K562 (cell line): ENCODE results near the gene SFTPB. TPM values are rescaled to one million over a fixed set of nuclear protein-coding genes. Genes with fewer than 3 reads are reported as not detected.
"Not testable (repeated sequence)": the region's sequence is repeated elsewhere in the genome, so short reads cannot be mapped to it uniquely, and the experiment has no call there.

ENCODE experiments used
- ATAC-seq: fragments of 200-7000 bp; cut with Tn5 transposase; 3 replicates; pipeline ENCODE4 v1.9.1; 2020; ENCODE audit warnings: moderate library complexity
- BruUV-seq: library from RNA; stranded (reverse); fragments of 400-500 nt; replicated peaks from 2 replicates; lab custom pipeline; 2021; lab: Mats Ljungman, UMichigan
- CTCF ChIA-PET: fragments of 300-600 bp; formaldehyde crosslinking; extraction: SDS; loops from one replicate; lab custom pipeline; 2021; ENCODE audit warnings: low intra/inter-chr PET ratio; lab: Yijun Ruan, JAX
- POLR2A ChIA-PET: fragments of 300-600, 350-650 bp; sonication (Branson Sonifier 250); formaldehyde crosslinking; extraction: SDS; loops from one replicate; lab custom pipeline; 2021; ENCODE audit warnings: antibody characterized with exemption, inconsistent platforms; lab: Yijun Ruan, JAX
- DNase-seq, 4 experiments: peaks; one replicate each; pipeline versions ENCODE4 v3.0.0 to v3.0.0-alpha.2; 2011 to 2018; ENCODE audit warnings: low spot score in 3 of 4, mixed read lengths in 3 of 4; ENCODE audit errors: extremely low read depth in 1 of 4
- FAIRE-seq: peaks from 2 replicates; lab custom pipeline; 2011; peaks lifted over from hg19 to GRCh38; lab: Jason Lieb, UNC
- H2AFZ ChIP-seq: 2 replicates; pipeline ENCODE4 v1.6.0; 2011; ENCODE audit warnings: low read depth, low read length, control low read depth, inconsistent platforms
- H3K27ac ChIP-seq: fragments of 200-600 bp; 3 replicates; pipeline ENCODE4 v1.8.0; 2011; ENCODE audit warnings: low read depth, mild to moderate bottlenecking, control low read depth, inconsistent platforms, low read length, moderate library complexity, mixed read lengths; ENCODE audit errors: extremely low read depth
- H3K27me3 ChIP-seq, 2 experiments: fragments of 300-600 bp in 1 of 2; 2 replicates in 1 of 2; 3 replicates in 1 of 2; pipeline versions ENCODE4 v1.6.0 to v1.8.0; 2011; ENCODE audit warnings: inconsistent platforms in 2 of 2, low read length in 2 of 2, mild to moderate bottlenecking in 1 of 2, mixed read lengths in 1 of 2, moderate library complexity in 1 of 2; ENCODE audit not compliant: control insufficient read depth in 2 of 2, insufficient read depth in 2 of 2
- H3K36me3 ChIP-seq: fragments of 300-600 bp; 3 replicates; pipeline ENCODE4 v1.8.0; 2011; ENCODE audit warnings: mild to moderate bottlenecking, low read length, inconsistent platforms; ENCODE audit not compliant: control insufficient read depth, insufficient read depth
- H3K4me1 ChIP-seq, 2 experiments: fragments of 200-600 bp in 1 of 2; replicated peaks in 1 of 2; 2 replicates in 1 of 2; 3 replicates in 1 of 2; pipeline versions ENCODE4 v1.5.1 to v1.8.0; 2011; ENCODE audit warnings: inconsistent platforms in 2 of 2, low read length in 2 of 2, mild to moderate bottlenecking in 1 of 2, mixed read lengths in 1 of 2, moderate library complexity in 1 of 2; ENCODE audit not compliant: control insufficient read depth in 2 of 2, insufficient read depth in 2 of 2
- H3K4me2 ChIP-seq: 2 replicates; pipeline ENCODE4 v1.6.1; 2011; ENCODE audit warnings: low read length, control low read depth, inconsistent platforms, mixed read lengths; ENCODE audit not compliant: insufficient read depth
- H3K4me3 ChIP-seq: fragments of 200-600 bp; sonication (generic), shearing (Covaris generic); 2 replicates; pipeline ENCODE4 v1.5.1; 2016; ENCODE audit warnings: control low read depth, inconsistent platforms
- H3K79me2 ChIP-seq: fragments of 200-600 bp; 3 replicates; pipeline ENCODE4 v1.8.0; 2011; ENCODE audit warnings: low read length, inconsistent platforms; ENCODE audit not compliant: control insufficient read depth, insufficient read depth
- H3K9ac ChIP-seq, 2 experiments: 2 replicates each; pipeline versions ENCODE4 v1.6.0 to v1.6.1; 2011; ENCODE audit warnings: low read depth in 2 of 2, low read length in 2 of 2, control low read depth in 1 of 2, inconsistent platforms in 1 of 2, mild to moderate bottlenecking in 1 of 2, mixed read lengths in 1 of 2; ENCODE audit not compliant: insufficient read depth in 1 of 2
- H3K9me1 ChIP-seq: one replicate; pipeline ENCODE4 v1.6.0; 2011; ENCODE audit warnings: inconsistent platforms, mild to moderate bottlenecking, low read length, moderate library complexity; ENCODE audit not compliant: control insufficient read depth, insufficient read depth
- H3K9me3 ChIP-seq: replicated peaks from 2 replicates; pipeline ENCODE4 v1.5.1; 2011; ENCODE audit warnings: low read depth, low read length, inconsistent platforms; ENCODE audit not compliant: control insufficient read depth, insufficient read depth
- H4K20me1 ChIP-seq: replicated peaks from 2 replicates; pipeline ENCODE4 v1.6.1; 2011; ENCODE audit warnings: low read length, inconsistent platforms, mixed read lengths; ENCODE audit not compliant: control insufficient read depth, insufficient read depth
- CSDE1 ChIP-seq, 2 experiments: fragments of 450-650 bp; IDR thresholded peaks; 2 replicates each; pipeline ENCODE4 v1.6.1; 2016; ENCODE audit warnings: mild to moderate bottlenecking in 1 of 2
- ELF2 ChIP-seq: fragments of 250-450 bp; sonication (Bioruptor Pico); IDR thresholded peaks from 2 replicates; pipeline ENCODE4 v1.5.0; 2021; ENCODE audit warnings: mild to moderate bottlenecking
- HDGF ChIP-seq: fragments of 450-650 bp; IDR thresholded peaks from 2 replicates; pipeline ENCODE4 v1.6.1; 2016
- SP2 ChIP-seq: IDR thresholded peaks from 2 replicates; pipeline ENCODE4 v1.6.1; 2011; ENCODE audit warnings: mild to moderate bottlenecking, low read depth, low read length, moderate library complexity; ENCODE audit not compliant: poor library complexity, severe bottlenecking; ENCODE audit errors: extremely low read depth
- XRCC3 ChIP-seq: fragments of 450-650 bp; IDR thresholded peaks from 2 replicates; pipeline ENCODE4 v1.6.1; 2017; ENCODE audit warnings: mild to moderate bottlenecking, moderate library complexity
- ZNF561 ChIP-seq: fragments of 450-650 bp; formaldehyde crosslinking; conservative IDR thresholded peaks from 2 replicates; pipeline ENCODE4 v1.4.0; 2020; ENCODE audit warnings: mild to moderate bottlenecking, moderate library complexity
- WGBS: fragments of 100-300 bp; shearing (Covaris generic); methylation state at CpG from one replicate; pipeline ENCODE4 v1.1.6; 2016; ENCODE audit warnings: low coverage, mixed read lengths; ENCODE audit not compliant: insufficient coverage; ENCODE audit errors: missing lambda C conversion rate; 5-methylcytosine and 5-hydroxymethylcytosine counted together
- in situ Hi-C: fragments of 300-500 bp; cut with MboI; formaldehyde crosslinking; loops from 4 replicates; pipeline ENCODE4 v1.15.0; 2018; ENCODE audit warnings: inconsistent platforms, mixed read lengths
- intact Hi-C: fragments of 100-400 bp; cut with micrococcal nuclease; formaldehyde crosslinking; loops from 2 replicates; pipeline ENCODE4 v1.14.2; 2022
- polyA plus RNA-seq, 8 experiments: library from polyadenylated mRNA; depleted of rRNA in 4 of 8; stranded (reverse) in 5 of 8; unstranded in 3 of 8; fragments of >200 nt; fragmentation: Nextera tagmentation in 2 of 8; fragmentation: Illumina TruSeq in 1 of 8; extraction: Ambion mirVana in 2 of 8; extraction: Trizol in 1 of 8; gene quantifications; 2 replicates each; pipeline versions ENCODE4 v1.2.1 to v1.2.3, GENCODE V29; 2011 to 2014; ENCODE audit warnings: inconsistent platforms in 1 of 8, missing spikeins in 1 of 8
- total RNA-seq, 7 experiments: library from RNA; depleted of rRNA in 6 of 7; stranded (reverse); fragments of >200 nt in 6 of 7; fragmentation: Illumina TruSeq in 2 of 7; extraction: Trizol in 2 of 7; gene quantifications; 2 replicates each; pipeline versions ENCODE4 v1.2.1 to v1.2.3, GENCODE V29; 2011 to 2021; ENCODE audit warnings: low replicate concordance in 1 of 7
- TF ChIP-seq, protein P1 (sequence below), 2 experiments: fragments of 450-650 bp; conservative IDR thresholded peaks; 2 replicates each; pipeline ENCODE4 v1.6.1; 2017; ENCODE audit warnings: mild to moderate bottlenecking in 2 of 2, moderate library complexity in 2 of 2

Gene SFTPB
- total and polyA plus RNA-seq, 9 of the 15 experiments (the other 6 are each of a cell fraction or from before 2014, with no cell fraction given), result 0.03 to 7.0 TPM; not detected in 7

DNA sequence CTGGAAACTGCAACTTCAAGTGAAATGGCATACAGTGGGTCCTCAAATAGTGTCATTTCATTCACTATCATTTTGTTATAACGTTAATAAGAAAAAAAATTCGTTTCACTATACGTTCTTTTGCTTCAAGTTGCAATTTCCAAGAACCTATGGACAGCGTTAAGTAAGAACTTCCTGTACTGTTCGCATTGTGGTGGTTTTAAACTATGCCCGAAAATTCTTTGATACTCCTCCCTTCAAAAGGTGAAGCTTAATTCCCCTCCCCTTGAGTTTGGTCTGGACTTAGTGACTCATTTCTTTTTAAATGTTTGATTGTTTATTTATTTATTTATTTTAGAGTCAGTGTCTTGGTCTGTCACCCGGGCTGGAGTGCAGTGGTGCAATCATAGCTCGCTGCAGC, 46.8 kb upstream of the SFTPB start:
- no peak overlapping the region for H3K9ac ChIP-seq
- no peaks in the 10 kb centered on the region for H3K9me3 ChIP-seq
- no peaks in the 10 kb centered on the region for H3K9me1 ChIP-seq
- POLR2A ChIA-PET, result interaction anchor here (0.7 to 2.3 kb wide), 2 partner anchors 10 to 111 kb away, joined by 3 to 9 read pairs; no protein-coding TSS in a partner anchor
- peaks cover 3 to 35% of the 10 kb centered on the region in 2 experiments; a peak in 4 of 5 replicates for H3K27me3 ChIP-seq
- intact Hi-C loops, result no loop called here
- no peaks in the 10 kb centered on the region for H3K36me3 ChIP-seq
- WGBS, result 12% methylated on average over 8 of the region's 8 CpGs
- H3K4me2 ChIP-seq, result no peak overlapping the region
- no peak overlapping the region for H3K27ac ChIP-seq
- FAIRE-seq, result no peak
- H4K20me1 ChIP-seq, result no peaks in the 10 kb centered on the region
- no peak overlapping the region for H2AFZ ChIP-seq
- in situ Hi-C loops, result no loop called here
- H3K4me1 ChIP-seq, result peaks cover 12 to 27% of the 10 kb centered on the region in 2 experiments; a peak in 4 of 5 replicates
- BruUV-seq, result no TSS peak
- TF ChIP-seq HDGF (no peak), SP2 (no peak), CSDE1 (IDR thresholded peaks at IDR 0.05) (no peak), ZNF561 (CRISPR knock-in tag) (no peak), ELF2 (no peak), XRCC3 (no peak)
- TF ChIP-seq, protein P1, sequence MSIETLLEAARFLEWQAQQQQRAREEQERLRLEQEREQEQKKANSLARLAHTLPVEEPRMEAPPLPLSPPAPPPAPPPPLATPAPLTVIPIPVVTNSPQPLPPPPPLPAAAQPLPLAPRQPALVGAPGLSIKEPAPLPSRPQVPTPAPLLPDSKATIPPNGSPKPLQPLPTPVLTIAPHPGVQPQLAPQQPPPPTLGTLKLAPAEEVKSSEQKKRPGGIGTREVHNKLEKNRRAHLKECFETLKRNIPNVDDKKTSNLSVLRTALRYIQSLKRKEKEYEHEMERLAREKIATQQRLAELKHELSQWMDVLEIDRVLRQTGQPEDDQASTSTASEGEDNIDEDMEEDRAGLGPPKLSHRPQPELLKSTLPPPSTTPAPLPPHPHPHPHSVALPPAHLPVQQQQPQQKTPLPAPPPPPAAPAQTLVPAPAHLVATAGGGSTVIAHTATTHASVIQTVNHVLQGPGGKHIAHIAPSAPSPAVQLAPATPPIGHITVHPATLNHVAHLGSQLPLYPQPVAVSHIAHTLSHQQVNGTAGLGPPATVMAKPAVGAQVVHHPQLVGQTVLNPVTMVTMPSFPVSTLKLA (conservative IDR thresholded peaks at IDR 0.05), result no peak
- TF ChIP-seq, all 486 proteins: peak for 0
- no peak for DNase-seq
- H3K79me2 ChIP-seq, result no peaks in the 10 kb centered on the region
- CTCF ChIA-PET, result no interaction called here
- no peak overlapping the region for H3K4me3 ChIP-seq
- ATAC-seq, result no peak

DNA sequence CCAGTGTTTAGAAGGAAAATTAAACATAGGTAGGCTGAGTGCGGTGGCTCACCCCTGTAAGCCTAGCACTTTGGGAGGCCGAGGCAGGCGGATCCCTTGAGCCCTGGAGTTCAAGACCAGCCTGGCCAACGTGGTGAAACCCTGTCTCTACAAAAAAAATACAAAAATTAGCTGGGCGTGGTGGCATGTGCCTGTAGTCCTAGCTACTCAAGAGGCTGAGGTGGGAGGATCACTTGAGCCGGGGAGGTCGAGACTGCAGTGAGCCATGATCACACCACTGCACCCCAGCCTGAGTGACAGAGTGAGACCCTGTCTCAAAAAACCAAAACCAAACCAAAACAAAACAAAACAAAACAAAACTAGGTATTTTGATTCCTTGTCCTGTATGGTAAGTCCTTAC, 46.4 kb upstream of the SFTPB start:
- H3K9me1 ChIP-seq, H3K27ac ChIP-seq, H3K79me2 ChIP-seq, in situ Hi-C loops, H3K36me3 ChIP-seq, CTCF ChIA-PET, H2AFZ ChIP-seq, ATAC-seq, H3K4me2 ChIP-seq, H4K20me1 ChIP-seq, H3K4me3 ChIP-seq, BruUV-seq, FAIRE-seq, intact Hi-C loops, H3K9me3 ChIP-seq, DNase-seq, H3K9ac ChIP-seq: not testable (repeated sequence)
- WGBS, result 14% methylated on average over 7 of the region's 7 CpGs
- POLR2A ChIA-PET, result interaction anchor here (0.7 to 2.3 kb wide), 2 partner anchors 11 to 295 kb away, joined by 3 to 9 read pairs; no protein-coding TSS in a partner anchor
- Histone ChIP-seq H3K4me1 (peaks cover 12 to 27% of the 10 kb centered on the region in 2 experiments; a peak in 4 of 5 replicates), H3K27me3 (peaks cover 3 to 31% of the 10 kb centered on the region in 2 experiments; a peak in 4 of 5 replicates)
